ENCODE results near the gene FBXO36.
A peak's percentile ranks its signal among the peaks of the same experiment; 100 is the strongest.
"Not testable (repeated sequence)": the region's sequence is repeated elsewhere in the genome, so short reads cannot be mapped to it uniquely, and the experiment has no call there.

The FBXO36 gene

DNA sequence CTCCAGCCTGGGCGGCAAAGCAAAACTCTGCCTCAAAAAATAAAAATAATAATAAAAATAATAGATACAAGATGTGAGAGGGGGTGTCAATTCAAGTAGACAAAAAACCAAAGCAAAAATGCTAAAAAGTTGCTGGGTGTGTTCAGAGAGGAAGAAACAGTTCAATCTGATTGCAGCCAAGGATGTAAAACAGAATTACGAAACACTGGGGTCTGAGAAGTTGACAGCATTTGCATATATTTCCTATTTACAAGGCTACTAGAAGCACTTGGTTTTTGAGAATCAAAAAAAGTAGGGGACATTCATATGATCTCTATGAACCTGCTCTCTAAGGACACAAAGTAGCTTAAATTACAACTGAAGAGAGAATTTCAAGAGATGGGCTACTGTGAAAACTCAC, 8.1 kb upstream of the FBXO36 start:
- DNase-seq, result no peak

DNA sequence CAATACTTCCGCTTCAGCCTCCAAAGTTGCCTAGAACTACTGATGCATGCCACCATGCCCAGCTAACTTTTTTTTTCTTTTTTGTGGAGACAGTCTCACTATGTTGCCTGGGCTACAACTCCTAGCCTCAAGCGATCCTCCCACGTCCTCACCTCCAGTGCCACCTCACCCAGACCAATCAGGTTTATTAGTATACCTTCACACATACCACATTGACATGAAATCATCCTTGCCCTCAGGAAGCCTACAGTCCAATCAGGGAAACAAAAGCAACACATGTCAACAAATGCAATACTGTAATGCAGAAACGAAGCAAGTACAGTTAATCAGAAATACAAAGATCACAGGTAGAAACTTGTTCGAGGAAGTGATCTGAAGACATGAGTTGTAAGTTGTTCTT, 4.5 kb upstream of the FBXO36 start:
- DNase-seq, result no peak

DNA sequence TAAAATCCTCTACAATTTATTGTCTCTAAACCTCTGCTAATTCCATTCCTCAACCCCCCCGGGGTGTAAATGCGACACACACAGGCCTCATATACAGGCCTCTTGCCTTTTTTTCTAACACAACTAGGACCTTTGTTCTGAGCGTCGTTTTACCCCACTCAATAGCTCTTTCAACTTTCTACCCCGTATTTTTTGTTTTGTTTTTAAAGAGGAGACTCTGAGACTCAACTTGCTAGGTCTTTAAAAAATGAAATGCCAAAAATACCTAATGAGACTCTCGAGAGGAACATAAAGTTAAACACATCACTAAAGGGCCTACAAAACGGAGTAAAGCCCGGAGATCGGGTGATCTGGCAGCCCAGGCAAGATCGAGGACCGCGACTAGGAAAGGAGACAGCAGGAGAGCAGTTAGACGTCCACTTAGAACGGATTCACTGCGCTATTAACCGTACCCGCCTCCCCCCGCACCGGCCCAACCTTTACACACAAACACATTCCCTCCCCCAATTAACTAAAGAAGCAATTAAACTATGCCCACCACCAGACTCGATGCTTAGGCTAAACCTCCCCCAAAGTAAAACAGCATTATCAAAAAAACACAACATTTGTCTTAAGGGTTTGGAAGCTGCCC, 2.2 kb upstream of the FBXO36 start:
- DNase-seq, result no peak

DNA sequence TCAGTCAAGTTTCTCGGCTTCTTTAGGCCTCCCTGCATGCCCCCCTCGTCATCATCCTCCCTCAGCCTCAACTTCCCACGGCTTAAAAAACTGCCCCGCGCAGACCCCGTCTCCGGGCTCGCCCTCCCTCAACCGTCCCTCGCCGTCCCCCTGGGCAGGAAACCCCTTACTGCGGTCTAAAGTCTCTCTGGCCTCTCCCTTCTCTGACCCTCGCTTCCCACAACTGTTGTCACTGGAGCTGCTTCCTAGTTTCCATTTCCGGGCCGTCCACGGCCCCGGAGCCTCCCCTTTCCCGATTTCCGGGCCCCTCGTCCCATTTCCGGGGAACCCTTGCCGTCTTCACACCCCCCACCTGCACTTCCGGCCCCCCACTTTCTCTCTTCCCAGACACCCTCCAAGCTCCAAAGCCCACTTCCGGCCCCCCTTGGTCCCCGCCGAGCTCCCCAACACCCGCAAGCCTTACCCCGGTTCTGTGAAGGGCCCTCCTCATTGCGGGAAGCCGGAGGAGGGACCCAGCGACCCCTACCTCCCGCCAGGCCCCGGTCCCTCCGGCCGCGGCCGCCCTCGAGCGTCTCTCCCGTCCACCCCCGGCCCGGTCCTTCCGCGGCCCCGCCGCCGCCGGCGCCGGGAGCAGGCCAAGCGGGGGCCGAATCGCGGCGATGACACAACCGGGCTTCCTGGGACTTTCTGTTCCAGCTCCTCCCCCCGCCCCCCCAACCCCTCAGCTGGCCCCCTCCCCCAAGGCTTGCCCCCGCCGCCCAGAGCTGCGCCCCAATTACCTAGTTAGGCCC, 1.0 kb upstream of the FBXO36 start:
- peak; percentile 77 for DNase-seq

DNA sequence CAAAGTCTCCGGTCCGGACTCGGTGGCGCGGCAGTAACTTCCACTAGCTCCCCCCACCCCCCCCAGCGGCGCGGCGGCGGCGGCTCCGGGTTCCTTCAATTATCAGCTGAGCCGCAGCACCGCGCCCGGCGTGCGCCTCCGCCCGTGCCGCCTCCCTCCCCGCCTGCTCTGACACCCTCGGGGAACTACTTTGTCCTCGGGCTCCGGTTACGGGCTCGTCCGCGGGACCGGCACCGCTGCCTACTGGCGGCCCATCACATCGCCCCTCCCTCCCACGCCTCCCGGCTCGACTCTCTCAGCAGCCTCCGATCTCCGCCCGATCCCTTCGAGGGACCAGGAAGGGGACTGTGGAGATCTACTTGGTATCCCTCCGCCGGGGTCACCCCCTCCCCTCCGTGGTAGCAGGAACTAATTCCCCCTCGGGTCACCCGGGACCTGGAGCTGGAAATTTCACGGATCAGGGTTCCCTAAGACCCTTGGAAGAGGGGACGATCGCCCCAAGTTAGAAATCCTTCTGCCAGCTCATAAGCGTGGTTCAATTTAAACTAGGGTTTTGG, 333 bp upstream of the FBXO36 start, which contains the start of gene TRIP12:
TRIP12 (minus strand) TSS at position 118 of the 557 bp plus-strand sequence. CDS start 41,930 bp downstream, outside the sequence.
- DNase-seq, result peak; percentile 98

DNA sequence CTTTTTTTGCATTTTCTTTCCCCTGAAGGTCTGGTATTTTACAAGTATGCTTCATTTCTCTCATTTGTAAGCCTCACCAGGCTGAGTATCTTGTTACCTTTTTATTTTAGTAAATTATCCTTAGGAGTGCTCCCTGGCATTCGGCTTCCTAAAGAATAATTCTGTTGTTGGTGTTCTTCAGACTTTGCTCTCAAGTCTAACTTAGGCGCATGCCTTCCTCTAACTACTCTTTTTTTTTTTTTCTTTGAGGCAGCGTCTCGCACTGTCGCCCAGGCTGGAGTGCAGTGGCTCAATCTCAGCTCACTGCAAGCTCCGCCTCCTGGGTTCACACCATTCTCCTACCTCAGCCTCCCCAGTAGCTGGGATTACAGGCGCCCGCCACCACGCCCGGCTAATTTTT, 2.2 kb downstream of the FBXO36 start:
- not testable (repeated sequence) for DNase-seq

DNA sequence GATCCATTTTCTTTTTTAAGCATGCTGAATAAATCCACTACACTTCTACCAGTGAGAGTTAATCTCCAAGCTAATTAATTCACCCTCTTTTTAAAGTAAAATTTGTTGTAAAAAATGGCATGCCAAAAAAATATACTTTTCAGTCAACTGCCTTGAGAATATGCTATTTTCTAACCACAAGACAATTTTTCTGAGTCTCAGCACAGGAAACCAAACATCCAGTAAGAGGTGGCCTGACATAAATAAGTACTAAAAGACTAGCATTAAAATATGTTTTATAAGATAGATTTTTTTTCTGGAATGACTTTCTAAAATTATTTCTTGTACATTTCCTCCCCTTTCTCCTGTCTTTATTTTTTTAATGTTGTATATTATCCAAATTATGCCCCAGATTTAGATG, 2.9 kb downstream of the FBXO36 start:
- no peak for DNase-seq

DNA sequence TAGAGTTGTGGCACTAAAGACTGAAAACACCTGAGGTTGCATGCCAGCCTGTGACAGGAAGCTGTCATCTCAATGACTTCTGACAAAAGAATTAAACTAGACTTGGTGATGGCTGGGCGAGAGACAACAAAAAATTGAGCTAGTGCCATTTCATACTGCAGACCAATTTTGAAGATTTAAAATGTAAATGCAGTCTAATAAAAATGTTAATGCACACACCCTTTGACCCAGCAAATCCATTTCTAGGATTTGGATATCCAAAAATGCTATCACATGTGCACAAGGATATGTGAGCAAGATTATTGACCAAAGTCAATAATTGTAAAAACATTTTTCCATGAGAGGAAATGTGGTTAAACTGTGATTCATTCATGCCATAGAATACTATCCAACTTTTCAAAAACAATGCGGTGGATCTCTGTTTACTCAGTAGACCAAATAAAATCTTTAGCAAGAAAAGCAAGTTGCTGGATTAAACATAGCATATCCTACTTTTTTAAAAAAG, 5.6 kb downstream of the FBXO36 start:
- DNase-seq, result no peak

DNA sequence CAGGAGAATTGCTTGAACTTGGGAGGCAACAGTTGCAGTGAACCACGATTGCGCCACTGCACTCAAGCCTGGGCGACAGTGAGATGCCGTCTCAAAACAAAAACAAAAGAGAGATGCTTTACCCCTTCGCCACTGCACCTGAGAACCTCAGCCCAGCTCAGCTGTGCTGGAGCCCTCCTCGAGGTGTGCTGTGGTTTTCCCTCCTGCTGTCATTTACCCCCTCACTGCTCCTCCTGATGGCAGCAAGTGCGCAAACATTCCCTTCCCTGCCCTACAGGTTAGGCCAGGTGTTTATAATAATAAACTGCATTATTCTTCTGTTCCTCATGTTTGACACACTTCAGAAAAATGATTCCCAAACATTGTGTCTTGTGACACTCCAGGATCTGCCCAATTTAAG, 8.4 kb downstream of the FBXO36 start:
- DNase-seq, result no peak

DNA sequence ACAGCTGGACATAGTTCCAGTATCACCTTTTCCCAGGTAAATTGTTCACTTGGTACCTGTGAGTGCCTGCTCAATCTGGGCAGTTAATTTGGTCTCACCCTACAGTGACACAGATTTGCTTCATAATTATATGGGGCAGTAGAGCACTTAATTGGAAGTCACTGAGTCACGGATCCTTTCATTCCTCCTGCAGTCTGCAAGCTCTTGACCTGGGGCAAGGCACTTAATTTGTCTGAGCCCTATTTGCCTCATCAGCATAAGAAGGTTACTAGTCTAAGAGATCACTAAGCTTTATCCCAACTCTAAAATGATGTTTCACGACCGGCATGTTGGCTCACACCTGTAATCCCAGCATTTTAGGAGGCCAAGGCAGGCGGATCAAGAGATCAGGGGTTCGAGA, 8.9 kb downstream of the FBXO36 start:
- no peak for DNase-seq

DNA sequence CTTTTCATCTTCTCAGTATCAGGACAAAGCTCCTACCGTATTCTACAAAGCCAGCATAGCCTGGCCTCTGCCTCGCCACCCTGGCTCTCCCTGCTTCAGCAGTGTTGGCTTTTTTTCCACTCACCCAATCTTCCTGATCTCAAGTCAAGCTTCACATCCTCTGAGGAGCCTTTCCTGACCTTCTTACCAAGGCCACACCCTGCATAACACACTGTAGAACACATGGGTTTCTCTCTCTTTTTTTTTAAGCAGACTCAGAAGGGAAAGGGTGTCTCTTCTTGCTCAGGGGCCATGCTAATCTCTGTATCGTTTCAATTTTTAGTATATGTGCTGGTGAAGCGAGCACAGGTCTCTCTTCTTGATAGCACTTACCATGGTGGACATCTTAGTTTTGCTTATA, 15.2 kb downstream of the FBXO36 start:
- no peak for DNase-seq

DNA sequence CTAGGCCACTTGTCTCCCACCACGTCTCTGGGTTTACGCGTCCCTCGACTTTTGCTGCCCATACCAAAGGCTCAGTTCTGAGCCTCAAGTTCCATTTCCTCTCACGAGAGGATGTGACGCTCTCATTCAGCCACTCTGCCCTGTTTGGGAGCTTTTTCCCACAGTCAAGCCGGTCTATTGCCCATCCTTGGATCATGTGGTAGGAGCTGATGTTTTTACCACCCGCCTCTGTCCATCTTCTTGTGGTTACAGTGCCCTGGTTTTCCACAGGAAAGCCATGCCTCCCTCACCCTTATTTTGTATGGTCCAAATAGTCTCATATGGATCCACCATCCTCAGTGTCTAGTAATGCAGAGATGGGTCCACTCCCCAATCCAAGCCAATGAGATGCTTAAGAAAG, 20.4 kb downstream of the FBXO36 start:
- no peak for DNase-seq

DNA sequence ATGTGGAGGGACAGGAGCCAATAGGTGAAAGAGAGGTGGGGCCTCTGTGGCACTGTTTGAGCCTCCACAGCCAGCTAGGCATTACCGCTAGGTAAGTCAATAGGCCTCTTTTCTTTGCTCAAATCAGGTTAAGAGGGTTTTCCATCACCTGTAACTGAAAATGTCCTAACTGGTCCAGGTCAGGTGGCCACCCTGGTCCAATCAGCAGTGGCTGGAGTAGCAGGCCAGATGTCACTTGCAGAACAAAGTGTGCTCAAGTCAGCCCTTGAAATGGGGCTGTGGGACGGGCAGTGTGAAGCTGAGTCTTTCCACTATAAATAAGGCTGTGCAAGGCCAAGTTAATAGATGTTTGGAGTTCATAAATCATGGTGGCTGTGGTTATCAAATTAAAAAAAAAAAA, 20.9 kb downstream of the FBXO36 start:
- no peak for DNase-seq

DNA sequence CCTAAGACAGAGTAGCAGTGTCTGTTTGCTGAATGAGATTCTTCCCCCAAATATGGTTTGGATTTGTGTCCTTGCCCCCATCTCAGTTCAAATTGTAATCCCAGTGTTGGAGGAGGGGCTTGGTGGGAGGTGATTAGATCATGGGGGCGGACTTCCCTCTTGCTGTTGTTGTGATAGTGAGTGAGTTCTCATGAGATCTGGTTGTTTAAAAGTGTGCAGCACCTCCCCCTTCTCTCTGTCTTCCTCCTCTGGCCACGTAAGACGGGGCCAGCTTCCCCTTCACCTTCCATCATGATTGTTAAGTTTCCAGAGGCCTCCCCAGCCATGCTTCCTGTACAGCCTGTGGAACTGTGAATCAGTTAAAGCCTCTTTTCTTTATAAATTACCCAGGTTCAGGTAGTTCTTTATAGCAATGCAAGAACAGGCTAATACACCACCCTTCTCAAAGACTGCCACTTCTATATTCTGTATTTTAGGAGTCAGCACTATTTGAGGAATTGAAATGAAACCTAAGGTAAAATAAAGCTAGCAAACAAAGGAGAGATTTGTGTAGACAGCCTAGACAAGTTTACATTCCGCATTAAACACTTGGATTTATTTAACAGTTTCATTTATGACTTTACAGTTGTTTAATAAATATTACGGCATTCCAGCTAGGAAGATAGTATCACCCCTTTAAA, 21.6 kb downstream of the FBXO36 start:
- DNase-seq, result no peak

DNA sequence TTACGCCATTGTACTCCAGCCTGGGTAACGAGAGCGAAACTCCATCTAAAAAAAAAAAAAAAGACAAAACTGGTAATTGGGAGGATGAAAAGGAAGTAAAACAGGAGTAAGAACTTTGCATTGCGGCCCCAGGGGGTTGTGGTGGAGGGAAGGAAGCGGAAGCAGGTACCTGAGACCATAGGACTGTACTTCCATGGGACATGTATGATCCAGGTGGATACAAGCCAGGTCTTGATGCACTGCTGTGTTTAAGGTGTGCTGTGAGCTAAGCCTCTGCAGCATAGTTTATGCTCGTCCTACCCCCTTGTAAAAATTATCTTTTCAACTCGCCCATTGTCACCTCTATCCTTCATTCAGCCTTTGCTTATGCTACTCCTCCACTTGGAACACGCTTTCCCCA, 23.7 kb downstream of the FBXO36 start:
- DNase-seq, result no peak

DNA sequence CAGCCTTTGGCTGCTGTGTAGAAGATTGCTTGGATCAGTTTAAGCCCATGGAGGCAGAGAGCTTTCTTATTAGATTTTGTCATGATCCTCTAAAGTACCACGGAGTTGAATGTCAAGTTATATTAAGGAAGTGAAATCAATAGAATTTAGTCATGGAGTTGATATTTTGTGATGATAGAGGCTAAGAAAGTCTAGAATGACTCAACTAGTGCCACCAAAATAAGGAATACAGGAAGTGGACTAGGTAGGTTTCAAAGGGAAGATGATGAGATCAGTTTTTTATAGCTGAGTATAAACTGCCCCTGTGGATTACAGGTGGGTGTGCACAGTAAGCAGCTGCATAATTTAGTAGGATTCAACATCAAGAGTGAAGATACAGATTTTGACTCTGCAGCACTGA, 25.2 kb downstream of the FBXO36 start:
- DNase-seq, result no peak

DNA sequence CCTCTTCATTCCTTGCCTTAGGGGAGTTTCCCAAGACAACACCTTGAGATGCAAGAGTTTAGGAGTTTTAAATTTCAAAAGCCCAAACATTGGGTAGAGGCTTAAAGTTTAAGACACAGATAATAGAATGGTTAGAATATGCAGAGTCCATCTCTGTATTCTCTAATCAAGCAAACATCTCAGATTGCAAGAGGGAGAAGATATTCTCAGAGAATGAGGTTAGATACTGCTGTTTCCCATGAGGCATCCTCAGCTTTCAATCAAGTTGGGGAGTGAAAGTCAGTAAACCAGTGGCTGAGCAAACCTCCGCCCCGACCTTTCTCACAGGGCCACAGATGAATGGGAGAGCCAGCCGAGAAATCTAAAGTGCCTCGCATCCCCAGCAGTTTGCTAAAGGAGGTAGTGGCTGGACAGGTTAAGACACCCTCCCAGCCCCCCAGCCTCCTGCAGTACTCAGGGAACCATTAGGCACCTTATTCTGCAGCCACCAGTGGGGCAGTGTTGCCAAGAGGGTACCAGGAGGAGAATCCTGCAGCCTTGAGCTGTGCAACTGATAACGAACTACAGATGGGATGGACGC, 30.0 kb downstream of the FBXO36 start:
- DNase-seq, result no peak

DNA sequence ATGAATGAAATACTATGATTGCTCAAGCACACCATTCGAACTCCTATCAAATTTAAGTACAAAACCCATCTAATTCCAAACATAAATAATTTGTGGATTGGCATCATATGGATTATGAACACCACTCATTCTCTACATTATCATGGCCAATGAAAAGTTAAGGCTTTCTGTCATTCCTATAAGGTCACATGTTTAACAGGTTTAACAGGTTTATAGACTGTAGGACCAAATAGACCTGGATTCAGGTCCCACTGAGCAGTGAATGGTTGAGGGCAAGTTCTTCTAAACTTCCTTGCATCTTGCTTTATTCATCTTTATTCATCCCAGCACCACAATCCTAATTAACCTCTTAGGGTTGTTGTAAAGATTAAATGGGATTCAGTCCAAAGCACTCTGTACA, 33.4 kb downstream of the FBXO36 start:
- no peak for DNase-seq

DNA sequence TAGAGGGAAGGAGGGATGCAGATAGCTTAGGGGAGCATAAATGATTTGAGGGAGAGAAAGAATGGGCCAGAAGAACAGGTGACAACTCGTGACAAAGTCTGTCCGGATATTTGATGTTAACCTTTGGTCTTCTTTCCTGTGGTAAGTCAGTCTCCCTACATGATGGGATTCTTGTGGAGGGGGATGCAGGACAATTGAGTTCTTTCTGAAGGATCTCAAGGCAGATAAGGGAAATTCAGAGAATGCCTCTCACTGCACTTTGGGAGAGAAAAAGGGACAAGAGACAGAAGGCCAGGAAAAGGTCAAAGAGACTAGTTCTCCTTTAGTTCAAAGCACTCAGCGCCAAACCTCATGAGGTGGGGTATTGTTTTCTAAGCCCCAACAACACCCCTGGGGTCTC, 34.2 kb downstream of the FBXO36 start:
- DNase-seq, result no peak

DNA sequence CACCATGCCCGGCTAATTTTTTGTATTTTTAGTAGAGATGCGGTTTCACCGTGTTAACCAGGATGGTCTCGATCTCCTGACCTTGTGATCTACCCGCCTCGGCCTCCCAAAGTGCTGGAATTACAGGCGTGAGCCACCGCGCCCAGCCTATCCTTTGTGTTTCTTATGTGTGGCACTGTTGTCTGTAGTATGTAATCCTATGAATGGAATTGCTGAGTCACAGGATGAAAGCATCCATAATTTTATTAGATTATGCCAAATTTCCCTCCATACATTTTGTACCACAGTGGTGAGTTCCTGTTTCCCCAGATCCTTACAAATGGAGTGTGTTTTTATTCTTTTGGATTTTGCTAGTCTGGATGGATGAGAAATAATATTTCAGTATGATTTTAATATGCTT, 41.3 kb downstream of the FBXO36 start:
- not testable (repeated sequence) for DNase-seq

DNA sequence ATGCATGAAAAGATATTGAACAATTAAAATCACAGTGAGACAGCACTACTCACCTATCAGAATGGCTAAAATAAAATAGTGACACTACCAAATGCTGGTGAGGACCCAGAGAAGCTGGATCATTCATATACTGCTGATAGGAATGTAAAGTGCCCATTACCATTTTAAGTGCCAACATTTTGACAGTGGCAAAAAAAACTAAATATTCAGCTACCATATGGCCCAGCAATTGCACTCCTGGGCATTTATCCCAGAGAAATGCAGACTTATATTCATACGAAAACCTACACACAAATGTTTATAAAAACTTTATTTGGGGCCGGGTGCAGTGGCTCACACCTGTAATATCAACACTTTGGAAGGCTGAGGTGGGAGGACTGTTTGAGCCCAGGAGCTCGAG, 47.6 kb downstream of the FBXO36 start:
- DNase-seq, result no peak

DNA sequence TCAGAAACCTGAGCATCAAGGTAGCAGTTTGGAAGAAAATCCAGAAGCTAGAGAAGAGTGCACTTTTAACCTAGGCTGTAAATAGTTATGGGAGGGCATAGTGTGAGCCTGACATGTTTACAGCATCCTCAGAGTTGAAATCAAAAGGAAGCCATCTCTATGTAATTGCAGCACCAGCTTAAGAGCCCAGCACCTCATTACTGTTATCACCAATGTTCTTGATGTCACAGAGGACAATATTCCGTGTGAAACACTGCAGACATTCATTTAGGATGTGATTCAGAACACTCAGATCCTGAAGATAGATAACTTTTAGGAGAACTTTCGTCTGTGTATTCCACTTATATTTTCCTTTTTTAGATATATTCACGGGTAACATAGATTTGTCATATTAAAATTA, 48.1 kb downstream of the FBXO36 start:
- no peak for DNase-seq

DNA sequence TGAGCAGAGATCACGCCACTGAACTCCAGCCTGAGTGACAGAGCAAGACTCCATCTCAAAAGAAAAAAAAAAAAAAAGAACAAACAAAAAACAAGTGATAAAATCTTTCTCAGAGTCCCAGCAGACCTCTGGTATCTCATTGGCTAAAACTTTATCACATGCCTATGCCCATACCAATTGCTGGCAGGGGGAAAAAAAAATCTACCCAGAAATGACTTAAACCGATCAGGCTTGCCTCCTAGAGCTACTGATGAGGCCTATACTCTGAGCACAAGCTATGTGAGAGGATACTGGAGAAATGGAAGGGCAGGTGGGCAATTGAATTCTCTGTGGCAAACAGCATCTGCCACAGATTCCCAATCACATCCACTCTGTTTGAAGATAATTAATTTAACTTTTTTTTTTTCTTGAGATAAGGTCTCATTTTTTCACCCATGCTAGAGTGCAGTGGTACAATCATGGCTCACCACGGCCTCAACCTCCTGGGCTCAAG, 49.0 kb downstream of the FBXO36 start:
- no peak for DNase-seq
